CD4-positive, alpha-beta T cell treated with Interferon gamma for 1 hour (primary cell): ENCODE data around the gene STUB1.

Source experiments
- DNase-seq: peaks from one replicate; pipeline ENCODE4 v3.0.0-alpha.2; 2020

The STUB1 gene

GRCh38 chr16:714558-715476, 34.6 kb downstream of the STUB1 start, which contains the start of gene METRN:
TSS of gene METRN (plus strand) at chr16:715118. CDS start at chr16:715290, 172 bp downstream.
- DNase-seq = peak; percentile 84

- no peak for DNase-seq
Observed at GRCh38 chr16:715477-716199, 35.4 kb downstream of the STUB1 start.

GRCh38 chr16:716200-716568, 36.0 kb downstream of the STUB1 start:
- no peak for DNase-seq

- no peak for DNase-seq
Observed at GRCh38 chr16:716768-717325, 36.6 kb downstream of the STUB1 start.

- DNase-seq = no peak
Observed at GRCh38 chr16:717450-718245, 37.4 kb downstream of the STUB1 start.

GRCh38 chr16:718389-718788, 38.2 kb downstream of the STUB1 start:
- DNase-seq = no peak

GRCh38 chr16:718922-719321, 38.7 kb downstream of the STUB1 start:
- DNase-seq = no peak

- no peak for DNase-seq
Observed at GRCh38 chr16:719815-720446, 39.7 kb downstream of the STUB1 start.

- no peak for DNase-seq
Observed at GRCh38 chr16:720447-720989, 40.3 kb downstream of the STUB1 start.

GRCh38 chr16:720990-721764, 41.0 kb downstream of the STUB1 start, which contains the start of gene ANTKMT:
TSS of gene ANTKMT (plus strand) at chr16:721146. CDS start at chr16:721275, 129 bp downstream.
- peak; percentile 84 for DNase-seq

- no peak for DNase-seq
Observed at GRCh38 chr16:721765-722540, 41.7 kb downstream of the STUB1 start.

GRCh38 chr16:722835-723633, 42.8 kb downstream of the STUB1 start:
- no peak for DNase-seq

GRCh38 chr16:723695-724094, 43.5 kb downstream of the STUB1 start:
- DNase-seq = no peak

GRCh38 chr16:724188-725040, 44.2 kb downstream of the STUB1 start:
- no peak for DNase-seq

GRCh38 chr16:725041-725376, 44.8 kb downstream of the STUB1 start:
- no peak for DNase-seq

GRCh38 chr16:725463-726187, 45.4 kb downstream of the STUB1 start:
- no peak for DNase-seq

GRCh38 chr16:726188-726437, 45.9 kb downstream of the STUB1 start:
- DNase-seq = no peak
